Peyer's patch (tissue), 4 donors: Measurements from ENCODE around the gene NUP62. TPM values are rescaled to one million over a fixed set of nuclear protein-coding genes. Genes with fewer than 3 reads are reported as not detected.

Experiments used
- DNase-seq, 3 donors: peaks; one replicate each; pipeline ENCODE4 v3.0.0-alpha.2; 2017 to 2019
- H3K27ac ChIP-seq, 4 donors: fragments of 200-600 bp; sonication (generic); one replicate each; pipeline ENCODE4 v1.5.1; 2016 to 2019
- H3K27me3 ChIP-seq, 2 donors: fragments of 200-600 bp; sonication (generic); one replicate each; pipeline ENCODE4 v1.5.1; 2019
- H3K36me3 ChIP-seq, 3 donors: fragments of 200-600 bp; sonication (generic); one replicate each; pipeline ENCODE4 v1.5.1; 2016 to 2019
- H3K4me1 ChIP-seq, 4 donors: fragments of 200-600 bp; sonication (generic); one replicate each; pipeline ENCODE4 v1.5.1; 2016 to 2019
- H3K4me3 ChIP-seq, 4 donors: fragments of 200-600 bp; sonication (generic); 1 replicate in 3 of 4; 2 replicates in 1 of 4; pipeline ENCODE4 v1.5.1; 2016 to 2019; ENCODE audit warnings: mild to moderate bottlenecking in 1 of 4
- H3K9me3 ChIP-seq, 4 donors: fragments of 200-600 bp; sonication (generic); one replicate each; pipeline ENCODE4 v1.5.1; 2016 to 2019; ENCODE audit warnings: mild to moderate bottlenecking in 1 of 4
- CTCF ChIP-seq, 6 experiments: fragments of 450-650 bp in 4 of 6; fragments of 200-600 bp in 2 of 6; sonication (generic) in 1 of 6; IDR thresholded peaks; one replicate each; pipeline ENCODE4 v1.5.1; 2017 to 2019; ENCODE audit warnings: antibody characterized with exemption in 6 of 6, mild to moderate bottlenecking in 3 of 6, moderate library complexity in 1 of 6
- POLR2A ChIP-seq, 2 donors: fragments of 450-650 bp; IDR thresholded peaks; one replicate each; pipeline ENCODE4 v1.5.1; 2017; ENCODE audit warnings: antibody characterized with exemption in 2 of 2, mild to moderate bottlenecking in 2 of 2, moderate library complexity in 2 of 2
- total RNA-seq, 4 donors: library from RNA; depleted of rRNA; stranded (reverse); fragments of >200 nt; gene quantifications; one replicate each; pipeline ENCODE4 v1.1.0, GENCODE V29; 2016

The NUP62 gene
- total RNA-seq, 4 donors from 2014 or later = 40.0 to 54.5 (median 46.0) TPM

GRCh38 chr19:49859682-49860335 is 69.5 kb downstream of the NUP62 start:
- peaks cover 0 to 8% (median 0%) of the 10 kb centered on the region in 4 donors for H3K4me1 ChIP-seq
- no peak overlapping the region for H3K27ac ChIP-seq
- peaks cover 0 to 93% (median 0%) of the 10 kb centered on the region in 3 donors for H3K36me3 ChIP-seq
- H3K4me3 ChIP-seq = no peak overlapping the region
- no peaks in the 10 kb centered on the region for H3K27me3 ChIP-seq
- DNase-seq = no peak
- no peaks in the 10 kb centered on the region for H3K9me3 ChIP-seq
- TF ChIP-seq POLR2A (IDR thresholded peaks at IDR 0.05) = no peak
- no peak for TF ChIP-seq CTCF (IDR thresholded peaks at IDR 0.05)

DNA sequence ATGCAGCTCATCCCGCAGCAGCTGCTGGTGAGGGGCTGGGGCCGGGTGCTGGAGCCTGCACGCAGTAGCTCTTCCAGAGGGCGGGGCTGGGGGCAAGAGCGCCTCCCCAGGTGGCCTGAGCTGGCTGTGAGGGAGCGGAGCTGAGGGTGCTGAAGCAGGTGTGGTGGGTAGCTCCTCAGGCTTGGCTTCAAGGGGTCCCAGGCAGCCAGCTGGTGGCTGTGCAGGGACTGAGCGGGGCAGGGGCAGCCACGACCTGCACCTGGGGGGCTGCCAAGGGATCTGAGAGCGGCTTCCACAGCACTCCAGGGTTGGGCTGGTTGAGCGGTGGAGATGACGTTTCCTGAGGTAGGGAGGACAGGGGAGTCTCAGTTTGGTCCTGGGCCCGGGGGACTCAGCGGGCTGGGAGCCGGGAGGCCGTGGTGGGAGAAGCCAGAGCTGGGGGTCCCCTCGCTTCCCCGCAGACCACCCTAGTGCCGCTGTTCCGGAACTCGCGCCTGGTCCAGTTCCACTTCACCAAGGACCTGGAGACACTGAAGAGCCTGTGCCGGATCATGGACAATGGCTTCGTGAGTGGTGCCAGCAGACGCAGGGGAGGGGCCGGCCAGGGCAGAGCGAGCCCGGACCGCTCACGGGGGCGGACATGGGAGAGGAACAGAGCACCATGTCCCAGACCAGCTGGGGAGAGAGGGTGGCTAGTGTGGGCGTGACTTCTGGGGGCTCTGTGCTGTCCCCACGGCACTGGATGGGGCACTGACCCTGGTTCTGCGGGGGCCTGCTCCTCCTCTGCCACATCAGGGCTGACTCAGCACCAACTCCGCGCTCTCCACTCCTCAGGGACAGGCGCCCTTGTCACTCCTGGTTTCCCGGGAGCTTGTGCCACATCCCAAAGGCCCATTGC is 71.0 kb downstream of the NUP62 start:
- DNase-seq = peak in 1 of 3 donors; percentile 43
- H3K4me1 ChIP-seq = peaks cover 0 to 14% (median 0%) of the 10 kb centered on the region in 4 donors
- no peaks in the 10 kb centered on the region for H3K27me3 ChIP-seq
- H3K4me3 ChIP-seq = no peak overlapping the region
- H3K9me3 ChIP-seq = no peaks in the 10 kb centered on the region
- H3K36me3 ChIP-seq = peaks cover 0 to 87% (median 0%) of the 10 kb centered on the region in 3 donors
- TF ChIP-seq CTCF (IDR thresholded peaks at IDR 0.05) (no peak), POLR2A (IDR thresholded peaks at IDR 0.05) (no peak)
- H3K27ac ChIP-seq = no peak overlapping the region

- peaks cover 0 to 14% (median 0%) of the 10 kb centered on the region in 4 donors for H3K4me1 ChIP-seq
- TF ChIP-seq POLR2A (IDR thresholded peaks at IDR 0.05) (no peak), CTCF (IDR thresholded peaks at IDR 0.05) (no peak)
- H3K9me3 ChIP-seq = no peaks in the 10 kb centered on the region
- H3K4me3 ChIP-seq = no peak overlapping the region
- peaks cover 0 to 82% (median 0%) of the 10 kb centered on the region in 3 donors for H3K36me3 ChIP-seq
- DNase-seq = no peak
- no peak overlapping the region for H3K27ac ChIP-seq
- no peaks in the 10 kb centered on the region for H3K27me3 ChIP-seq
Measured at GRCh38 chr19:49857838-49858087, 71.5 kb downstream of the NUP62 start.

- DNase-seq = peak in 1 of 3 donors; percentile 46
- H3K9me3 ChIP-seq = no peaks in the 10 kb centered on the region
- no peak overlapping the region for H3K27ac ChIP-seq
- peaks cover 0 to 20% (median 2%) of the 10 kb centered on the region in 4 donors for H3K4me1 ChIP-seq
- no peak overlapping the region for H3K4me3 ChIP-seq
- peaks cover 0 to 77% (median 0%) of the 10 kb centered on the region in 3 donors for H3K36me3 ChIP-seq
- TF ChIP-seq POLR2A (IDR thresholded peaks at IDR 0.05) (no peak), CTCF (IDR thresholded peaks at IDR 0.05) (no peak)
- H3K27me3 ChIP-seq = no peaks in the 10 kb centered on the region
Measured at GRCh38 chr19:49857061-49857837, 72.1 kb downstream of the NUP62 start.

Other genes with a start within 250 kb of the NUP62 start
- gene ADM5, start 239.9 kb downstream of the NUP62 start, total RNA-seq = 1 to 10 TPM in 2 of 4 donors, not detected in 2; 4.4 to 9.1 TPM
- 10 to 100 TPM in 1 of 4 donors, 1 to 10 TPM in 2, not detected in 1; 3.0 to 12.4 (median 5.6) TPM for gene CPT1C, start 238.4 kb downstream of the NUP62 start, total RNA-seq
- not detected for gene TSKS, start 166.2 kb downstream of the NUP62 start, total RNA-seq
- 100 to 1,000 TPM in 1 of 4 donors, 10 to 100 TPM in 3; 57.8 to 102 (median 85.1) TPM for gene AP2A1, start 162.5 kb downstream of the NUP62 start, total RNA-seq
- gene FUZ, start 116.2 kb downstream of the NUP62 start, total RNA-seq = 10 to 100 TPM in 3 of 4 donors, 1 to 10 TPM in 1; 4.1 to 13.8 (median 12.3) TPM
- gene MED25, start 111.2 kb downstream of the NUP62 start, total RNA-seq = 10 to 100 TPM; 29.7 to 57.7 (median 41.8) TPM
- gene PTOV1, start 78.3 kb downstream of the NUP62 start, total RNA-seq = 100 to 1,000 TPM in 2 of 4 donors, 10 to 100 TPM in 2; 80.0 to 153 (median 95.9) TPM
- 100 to 1,000 TPM in 3 of 4 donors, 10 to 100 TPM in 1; 58.7 to 235 (median 118) TPM for gene PNKP, start 61.9 kb downstream of the NUP62 start, total RNA-seq
- gene AKT1S1, start 52.1 kb downstream of the NUP62 start, total RNA-seq = 10 to 100 TPM; 17.2 to 30.5 (median 23.3) TPM
- 10 to 100 TPM; 22.8 to 83.3 (median 62.1) TPM for gene TBC1D17, start 51.8 kb downstream of the NUP62 start, total RNA-seq
- not detected for gene IL4I1, start 32.6 kb downstream of the NUP62 start, total RNA-seq
- gene ATF5, start 299 bp downstream of the NUP62 start, total RNA-seq = 10 to 100 TPM in 3 of 4 donors, 1 to 10 TPM in 1; 3.3 to 21.4 (median 18.2) TPM
- gene SIGLEC11, start 31.7 kb upstream of the NUP62 start, total RNA-seq = 1 to 10 TPM in 1 of 4 donors, under 1 TPM in 1, not detected in 2; 0.94 to 1.7 TPM
- gene VRK3, start 95.9 kb upstream of the NUP62 start, total RNA-seq = 10 to 100 TPM; 76.7 to 98.1 (median 83.9) TPM
- gene ZNF473, start 96.5 kb upstream of the NUP62 start, total RNA-seq = 10 to 100 TPM in 1 of 4 donors, 1 to 10 TPM in 3; 7.5 to 14.9 (median 9.2) TPM
- gene IZUMO2, start 233.8 kb upstream of the NUP62 start, total RNA-seq = not detected